Activated CD8-positive, alpha-beta memory T cell treated with anti-CD3 and anti-CD28 coated beads, Interleukin-2, amount 50 U/mL, for 1 hour (primary cell): ENCODE results near the gene MRPL33.

Experiments used
- DNase-seq: peaks from one replicate; pipeline ENCODE4 v3.0.0-alpha.2; 2020; ENCODE audit errors: extremely low read depth

The MRPL33 gene

GRCh38 chr2:27771548-27772335 lies at the start of gene MRPL33:
MRPL33 (plus strand) TSS chr2:27771719; CDS start chr2:27771778, 59 bp downstream.
- DNase-seq = peak; percentile 80

DNA sequence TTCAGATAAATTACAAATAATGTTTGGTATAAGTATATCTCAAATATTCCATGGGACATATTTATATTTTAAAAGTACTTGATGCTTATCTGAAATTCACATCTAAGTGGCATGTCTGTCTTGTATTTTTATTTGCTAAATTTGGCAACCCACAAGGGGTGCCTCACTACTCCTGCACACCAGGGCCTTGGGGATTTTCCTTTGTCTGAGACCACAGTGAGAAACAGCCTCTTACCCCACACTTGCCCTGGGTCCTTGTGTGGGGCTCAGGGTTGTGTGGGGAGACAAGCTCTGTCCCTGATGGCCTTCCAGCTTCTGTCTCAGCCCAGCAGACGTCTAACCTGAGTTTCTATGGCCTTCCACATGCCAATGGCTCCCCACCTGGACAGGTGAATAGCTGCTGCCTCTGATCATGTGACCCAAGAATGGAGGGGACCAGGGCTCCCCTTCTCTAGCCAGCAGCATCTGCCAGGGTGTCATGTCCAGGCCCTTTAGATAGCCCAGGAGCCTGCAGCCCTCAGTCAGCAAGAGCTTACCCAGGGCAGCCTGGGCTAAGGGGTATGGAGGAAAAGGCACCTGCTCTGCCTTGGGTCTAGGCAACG lies 49.5 kb upstream of the MRPL33 start:
- no peak for DNase-seq

DNA sequence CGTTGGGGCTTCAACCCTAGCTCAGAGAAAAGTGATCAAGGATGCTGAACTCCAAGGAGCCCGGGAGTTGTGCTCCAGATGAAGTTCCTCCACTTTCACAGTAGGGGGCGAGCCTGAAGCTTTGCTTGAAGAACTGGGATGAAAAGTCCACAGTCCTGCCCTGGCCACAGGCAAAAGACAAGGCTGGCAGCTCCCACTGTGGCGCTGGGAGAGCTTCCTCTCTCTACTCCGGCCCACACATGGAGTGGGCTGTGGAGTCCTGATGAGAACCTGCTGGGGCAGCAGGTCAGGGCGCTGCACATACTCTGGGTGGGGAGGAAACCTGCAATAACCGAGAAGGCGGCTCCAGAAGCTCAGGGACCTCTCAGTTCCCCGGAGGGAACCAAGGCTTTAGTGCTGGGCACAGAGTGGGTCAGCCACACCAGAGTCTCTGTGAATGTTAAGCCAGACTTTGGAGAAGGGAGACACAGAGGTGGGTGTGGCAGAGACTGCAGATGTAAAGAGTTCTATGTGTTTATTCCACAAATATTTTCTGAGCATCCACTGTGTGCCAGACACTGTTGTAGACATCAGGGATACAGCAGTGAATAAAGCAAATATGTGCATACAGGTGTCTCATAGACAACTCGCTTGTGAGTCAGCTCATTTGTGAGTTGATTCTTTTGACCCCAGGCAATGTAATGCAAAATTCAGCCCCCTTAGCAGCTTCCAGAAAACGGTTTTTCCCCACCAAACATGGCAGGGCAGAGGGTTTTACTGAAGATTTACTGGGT lies 48.0 kb upstream of the MRPL33 start:
- no peak for DNase-seq

GRCh38 chr2:27724191-27724590 lies 47.3 kb upstream of the MRPL33 start:
- DNase-seq = no peak

- DNase-seq = no peak
Measured at GRCh38 chr2:27724905-27725701, 46.4 kb upstream of the MRPL33 start.

- no peak for DNase-seq
Measured at GRCh38 chr2:27727257-27727656, 44.3 kb upstream of the MRPL33 start.

- DNase-seq = no peak
Measured at GRCh38 chr2:27728081-27728858, 43.2 kb upstream of the MRPL33 start.

DNA sequence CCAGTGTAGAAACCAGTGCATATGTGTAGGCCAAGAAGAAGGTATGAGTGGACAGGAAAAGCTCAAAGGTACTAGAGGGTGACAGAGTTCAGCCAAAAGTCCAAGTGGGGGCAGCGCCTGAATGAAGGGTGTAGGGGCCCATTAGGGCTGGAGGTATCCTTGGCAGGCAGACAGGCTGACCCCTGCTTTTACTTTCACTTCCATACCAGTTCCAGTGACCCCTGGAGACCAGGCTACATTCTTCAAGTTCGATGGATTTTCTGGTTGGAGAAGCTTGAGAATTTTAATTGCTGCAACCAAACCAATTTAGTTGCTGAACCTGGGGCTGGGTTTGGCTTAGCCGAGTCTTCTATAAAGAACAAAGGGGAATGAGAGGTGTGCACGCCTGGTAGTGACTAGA lies 42.3 kb upstream of the MRPL33 start:
- DNase-seq = no peak

GRCh38 chr2:27729614-27730013 lies 41.9 kb upstream of the MRPL33 start:
- DNase-seq = no peak

DNA sequence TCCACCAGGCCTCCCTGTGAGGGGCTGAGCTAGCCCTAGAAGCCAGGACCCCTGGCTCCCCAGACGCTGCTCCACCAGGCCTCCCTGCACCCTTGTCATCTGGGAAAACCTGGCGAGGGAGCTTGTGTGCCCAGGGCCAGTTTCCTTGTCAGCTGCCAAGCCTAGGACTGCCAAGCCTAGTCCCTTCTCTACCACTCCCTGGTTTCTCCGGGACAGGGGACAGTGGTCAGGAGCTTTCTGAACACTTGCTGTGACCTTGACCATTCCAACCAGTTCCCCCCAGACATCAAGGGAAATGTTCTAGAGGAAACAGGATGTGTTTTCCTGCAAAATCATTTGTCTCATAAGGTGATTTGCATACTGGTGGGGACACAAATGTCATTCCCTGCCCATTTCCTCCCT lies 41.3 kb upstream of the MRPL33 start:
- DNase-seq = no peak

DNA sequence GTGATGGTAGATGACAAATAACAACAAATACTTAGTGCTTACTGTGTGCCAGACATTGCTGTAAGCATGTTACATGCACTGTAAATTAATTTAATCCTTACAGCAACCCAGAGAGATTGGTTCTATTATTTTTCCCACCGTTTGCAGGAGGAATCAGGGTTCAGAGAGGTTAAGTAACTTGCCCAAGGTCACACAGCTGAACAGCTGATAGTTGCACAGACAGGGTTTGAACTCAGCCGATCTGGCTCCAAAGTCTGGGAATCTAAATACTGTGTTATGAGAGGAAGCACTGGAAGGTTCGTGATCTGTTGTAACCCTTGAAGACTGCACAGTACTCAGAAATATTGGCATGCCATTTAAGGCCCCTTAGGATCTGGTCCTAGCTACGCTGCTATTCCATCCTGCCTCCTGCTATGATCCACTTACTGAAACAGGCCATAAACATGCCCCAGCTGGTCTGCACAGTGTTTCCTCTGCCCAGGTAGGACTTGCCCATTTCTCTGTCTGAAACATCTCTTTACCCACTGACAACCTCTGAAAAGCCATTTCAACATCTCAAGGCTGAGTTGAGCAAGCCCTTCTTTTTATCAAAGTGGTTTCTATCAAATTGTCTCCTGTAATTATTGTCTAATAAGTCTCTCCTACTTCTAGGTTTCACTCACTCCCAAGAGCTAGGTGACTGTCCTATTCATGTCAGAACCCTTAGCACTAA lies 40.4 kb upstream of the MRPL33 start:
- DNase-seq = no peak

- DNase-seq = no peak
Measured at GRCh38 chr2:27734305-27734704, 37.2 kb upstream of the MRPL33 start.

GRCh38 chr2:27735263-27735904 lies 36.1 kb upstream of the MRPL33 start:
- no peak for DNase-seq

DNA sequence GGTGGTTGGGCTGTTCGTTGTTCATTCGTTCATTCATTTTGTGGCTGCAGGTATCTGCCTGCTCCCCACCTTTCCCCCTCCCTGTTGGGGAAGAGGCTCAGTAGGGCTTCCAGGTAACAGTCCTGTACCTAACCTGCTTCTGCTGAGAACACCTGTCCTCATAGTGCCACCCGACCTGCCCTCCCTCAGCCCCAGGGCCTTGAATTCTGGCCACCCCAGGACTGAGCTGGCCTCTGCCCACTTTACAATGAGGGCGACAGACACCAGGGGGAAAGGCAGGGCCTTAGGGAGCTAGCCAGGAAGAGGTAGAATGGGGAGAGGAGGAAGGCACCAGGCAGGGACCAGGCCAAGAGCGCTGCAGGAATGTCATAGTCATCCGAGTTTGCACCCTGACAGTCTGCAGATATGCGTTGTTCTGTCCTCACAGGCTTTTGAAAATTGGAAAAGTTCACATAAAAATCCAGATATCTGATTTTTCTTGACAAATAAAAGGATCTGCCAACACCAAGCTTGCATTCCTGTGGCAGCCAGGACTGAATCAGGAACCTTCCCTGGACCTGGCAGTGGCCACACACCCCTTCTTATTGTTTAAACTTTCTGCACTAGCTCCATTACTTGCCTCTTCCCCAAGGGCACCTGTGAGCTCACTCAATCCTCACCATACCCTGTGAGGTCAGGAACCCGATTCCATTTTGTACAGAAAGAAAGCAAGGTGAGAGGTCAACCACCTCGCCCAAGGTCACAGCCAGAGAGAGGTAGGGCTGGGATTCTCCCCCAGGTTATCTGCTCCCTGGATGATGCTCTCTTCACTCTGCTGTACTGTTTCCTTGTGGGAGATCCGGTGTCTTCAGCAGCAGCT lies 35.3 kb upstream of the MRPL33 start:
- no peak for DNase-seq

DNA sequence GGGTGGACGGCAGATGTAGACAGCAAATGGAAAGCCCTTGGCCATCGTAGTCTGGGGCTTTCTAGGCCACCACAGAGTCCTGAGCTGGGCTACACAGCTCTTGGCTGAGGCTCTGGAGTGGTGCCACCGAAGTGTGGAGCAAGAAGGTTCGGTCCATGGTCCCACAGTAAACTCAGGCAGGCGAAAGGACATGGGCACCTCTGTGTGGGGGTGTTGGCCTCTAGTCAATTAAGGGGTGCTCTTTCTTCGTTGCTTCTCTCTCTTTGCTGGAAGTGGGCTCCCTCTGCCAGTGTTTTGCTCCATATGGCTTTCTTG lies 34.7 kb upstream of the MRPL33 start:
- no peak for DNase-seq

DNA sequence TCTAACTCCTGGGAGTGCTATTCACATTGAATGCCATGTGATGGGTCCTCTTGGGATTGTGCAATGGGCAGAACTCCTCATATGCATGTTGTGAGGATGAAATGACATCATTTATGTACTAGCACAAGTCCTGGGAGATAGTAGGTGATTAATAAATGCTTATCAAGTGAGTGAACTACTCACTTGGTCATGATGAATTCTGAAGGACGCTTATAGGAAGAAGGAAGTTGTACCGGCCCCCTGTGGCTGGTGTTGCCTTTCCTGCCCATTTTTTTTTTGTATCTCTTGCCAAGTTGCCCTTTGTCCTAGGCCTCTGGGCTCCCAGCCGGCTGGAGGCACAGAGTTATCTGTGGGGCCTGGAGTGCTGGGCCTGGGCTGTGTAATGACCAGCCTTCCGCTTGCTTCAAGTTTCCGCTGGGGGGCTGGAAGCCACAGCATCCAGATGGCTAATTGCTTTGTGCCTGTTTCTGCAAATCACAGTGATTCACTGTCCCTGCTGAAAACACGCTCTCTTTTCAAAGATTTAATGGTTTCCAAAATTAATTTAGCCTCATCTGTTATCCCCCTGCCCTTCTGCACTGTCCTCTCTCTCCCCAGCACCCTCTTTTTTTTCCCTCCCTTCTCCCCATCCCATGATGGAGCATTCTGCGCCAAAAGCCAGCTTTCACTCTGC lies 33.7 kb upstream of the MRPL33 start:
- DNase-seq = no peak

- no peak for DNase-seq
Measured at GRCh38 chr2:27738349-27739057, 33.0 kb upstream of the MRPL33 start.

DNA sequence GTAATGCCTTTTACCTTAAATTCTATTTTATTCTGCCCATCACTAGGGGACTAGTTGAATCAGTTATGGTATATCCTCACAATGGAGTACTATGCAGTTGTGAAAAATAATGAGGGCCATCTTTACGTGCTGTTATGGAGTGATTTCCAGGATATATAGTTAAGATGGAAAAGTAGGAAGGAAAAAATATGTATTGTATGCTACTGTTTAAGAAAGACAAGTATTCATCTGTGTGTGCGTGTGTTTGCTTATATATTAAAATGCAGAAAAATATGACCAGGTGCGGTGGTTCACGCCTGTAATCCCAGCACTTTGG lies 32.5 kb upstream of the MRPL33 start:
- no peak for DNase-seq
